ENCODE data around the gene CA14.

The CA14 gene

DNA sequence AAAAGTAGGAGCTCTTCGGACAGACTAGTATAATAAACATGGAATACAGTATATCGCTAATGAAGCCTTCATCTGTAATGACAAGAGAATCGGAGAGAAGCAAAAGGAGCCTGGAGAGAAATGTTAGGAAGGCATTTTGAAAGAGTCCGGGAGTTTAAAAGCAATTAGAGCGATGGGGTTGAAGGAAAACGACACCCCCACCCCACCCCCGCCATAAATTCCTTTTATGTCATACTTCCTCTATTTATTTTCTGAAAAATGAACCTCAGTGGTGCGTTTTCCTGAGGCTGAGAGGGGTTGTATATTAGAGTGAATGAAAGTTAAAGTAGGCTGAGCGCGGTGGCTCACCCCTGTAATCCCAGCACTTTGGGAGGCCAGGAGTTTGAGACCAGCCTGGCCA is 11.9 kb downstream of the CA14 start:
- TF ChIP-seq, protein P1, sequence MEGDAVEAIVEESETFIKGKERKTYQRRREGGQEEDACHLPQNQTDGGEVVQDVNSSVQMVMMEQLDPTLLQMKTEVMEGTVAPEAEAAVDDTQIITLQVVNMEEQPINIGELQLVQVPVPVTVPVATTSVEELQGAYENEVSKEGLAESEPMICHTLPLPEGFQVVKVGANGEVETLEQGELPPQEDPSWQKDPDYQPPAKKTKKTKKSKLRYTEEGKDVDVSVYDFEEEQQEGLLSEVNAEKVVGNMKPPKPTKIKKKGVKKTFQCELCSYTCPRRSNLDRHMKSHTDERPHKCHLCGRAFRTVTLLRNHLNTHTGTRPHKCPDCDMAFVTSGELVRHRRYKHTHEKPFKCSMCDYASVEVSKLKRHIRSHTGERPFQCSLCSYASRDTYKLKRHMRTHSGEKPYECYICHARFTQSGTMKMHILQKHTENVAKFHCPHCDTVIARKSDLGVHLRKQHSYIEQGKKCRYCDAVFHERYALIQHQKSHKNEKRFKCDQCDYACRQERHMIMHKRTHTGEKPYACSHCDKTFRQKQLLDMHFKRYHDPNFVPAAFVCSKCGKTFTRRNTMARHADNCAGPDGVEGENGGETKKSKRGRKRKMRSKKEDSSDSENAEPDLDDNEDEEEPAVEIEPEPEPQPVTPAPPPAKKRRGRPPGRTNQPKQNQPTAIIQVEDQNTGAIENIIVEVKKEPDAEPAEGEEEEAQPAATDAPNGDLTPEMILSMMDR (conservative IDR thresholded peaks at IDR 0.05; ENCODE audit: low read length), result no peak
- peak overlapping the region; percentile 94 for H3K4me3 ChIP-seq (ENCODE audit: low read length)
- DNase-seq (ENCODE audit: low read depth), result no peak

DNA sequence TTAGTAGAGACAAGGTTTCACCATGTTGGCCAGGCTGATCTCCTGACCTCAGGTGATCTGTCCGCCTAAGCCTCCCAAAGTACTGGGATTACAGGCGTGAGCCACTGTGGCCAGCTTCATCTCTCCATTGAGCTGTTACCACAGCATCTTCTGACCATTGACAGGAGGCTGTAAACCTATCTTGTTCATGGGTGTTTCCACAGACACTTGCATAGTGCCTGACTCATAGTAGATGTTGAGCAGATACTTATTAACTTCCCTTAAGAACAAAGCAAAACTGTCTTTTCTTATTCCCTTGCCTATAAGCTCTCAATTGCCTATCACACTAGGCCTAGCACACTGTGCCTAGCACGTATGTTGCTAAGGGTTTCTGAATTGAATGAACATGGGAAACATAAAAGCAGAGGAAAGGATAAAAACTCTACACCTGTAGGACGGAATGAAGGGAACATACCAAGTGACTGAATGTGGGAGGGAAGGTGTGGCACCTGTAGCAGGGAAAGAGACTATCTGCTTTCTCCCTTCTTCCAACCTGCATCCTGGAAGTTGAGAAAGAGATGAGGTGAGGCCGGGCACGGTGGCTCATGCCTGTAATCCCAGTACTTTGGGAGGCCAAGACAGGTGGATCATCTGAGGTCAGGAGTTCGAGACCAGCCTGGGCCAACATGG is 13.9 kb downstream of the CA14 start:
- DNase-seq (ENCODE audit: low read depth), result no peak
- H3K4me3 ChIP-seq (ENCODE audit: low read length), result no peak overlapping the region
- TF ChIP-seq, protein P1 (conservative IDR thresholded peaks at IDR 0.05; ENCODE audit: low read length), result no peak

DNA sequence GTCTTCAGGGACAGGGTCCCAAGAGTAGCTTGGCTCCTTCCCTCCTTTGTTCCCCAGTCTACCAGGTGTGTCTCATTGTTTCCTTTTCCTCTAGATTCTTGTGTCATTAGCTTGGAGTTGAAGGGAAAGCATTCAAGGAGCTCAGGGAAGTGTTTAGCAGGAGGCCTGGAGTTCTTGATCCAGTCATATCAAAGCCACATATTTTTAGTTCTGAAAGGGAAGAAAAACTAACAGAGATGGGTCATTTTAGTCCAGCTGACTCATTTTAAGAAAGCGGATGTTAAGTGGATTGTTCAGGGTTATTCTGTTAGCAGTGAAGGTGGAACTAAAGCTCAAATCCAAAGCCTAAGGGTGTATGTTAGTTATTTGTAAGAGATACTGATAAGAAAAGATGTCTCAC is 15.7 kb downstream of the CA14 start:
- H3K4me3 ChIP-seq (ENCODE audit: low read length), result no peak overlapping the region
- TF ChIP-seq, protein P1 (conservative IDR thresholded peaks at IDR 0.05; ENCODE audit: low read length), result no peak
- no peak for DNase-seq (ENCODE audit: low read depth)

DNA sequence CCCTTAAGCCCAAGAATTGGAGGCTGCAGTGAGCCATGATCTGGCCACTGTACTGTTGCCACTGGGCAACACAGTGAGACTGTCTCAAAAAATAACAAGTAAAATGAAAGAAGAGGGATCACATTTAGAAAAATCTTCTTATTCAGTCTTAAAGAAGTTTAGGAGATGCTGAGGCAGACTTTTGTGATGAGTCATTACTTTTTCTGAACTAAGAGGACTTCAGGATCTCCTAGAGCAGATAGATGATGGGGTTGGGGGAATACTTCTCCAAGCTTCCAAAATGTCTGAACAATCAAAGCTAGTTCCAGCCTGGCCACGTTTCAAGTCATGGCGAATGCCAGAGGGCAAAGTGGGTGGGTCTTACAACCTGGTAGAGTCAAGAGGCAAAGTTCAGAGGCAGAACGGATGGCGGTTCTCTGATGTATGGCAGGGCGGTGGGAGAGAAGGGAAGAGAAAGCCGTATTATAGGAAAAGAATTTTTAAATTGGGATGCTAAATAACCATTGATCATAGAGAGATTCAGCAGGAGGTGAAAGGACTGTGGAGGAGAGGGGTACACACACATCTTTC is 22.6 kb downstream of the CA14 start:
- no peak overlapping the region for H3K4me3 ChIP-seq (ENCODE audit: low read length)
- no peak for DNase-seq (ENCODE audit: low read depth)
- TF ChIP-seq, protein P1 (conservative IDR thresholded peaks at IDR 0.05; ENCODE audit: low read length), result no peak

DNA sequence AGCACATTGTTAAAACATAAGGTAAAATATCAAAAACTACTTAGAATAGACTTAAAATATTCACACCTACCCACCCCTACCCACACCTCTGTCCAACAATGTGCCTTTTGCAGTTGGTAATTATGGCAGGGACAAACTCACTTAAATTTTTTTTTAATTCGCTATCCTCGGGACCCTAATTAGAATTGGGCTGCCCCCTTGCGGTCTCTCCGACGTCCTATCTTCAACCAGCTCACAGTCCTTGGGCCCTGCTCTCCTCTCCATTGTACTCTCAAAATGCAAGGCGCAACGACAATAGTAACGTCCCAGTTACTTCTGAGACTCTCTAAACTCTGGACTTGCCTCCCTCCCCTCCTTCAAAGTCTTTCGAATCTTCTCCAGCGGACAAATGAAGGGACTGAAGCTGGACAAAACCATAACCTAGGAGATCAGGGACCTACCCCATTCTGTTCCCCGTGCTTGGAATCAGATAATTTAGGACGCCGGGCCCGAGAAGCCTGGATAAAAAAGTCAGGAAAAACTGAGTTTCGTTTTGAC is 23.7 kb downstream of the CA14 start:
- TF ChIP-seq, protein P1 (conservative IDR thresholded peaks at IDR 0.05; ENCODE audit: low read length), result peak; percentile 78
- H3K4me3 ChIP-seq (ENCODE audit: low read length), result peak overlapping the region; percentile 82
- peak; percentile 72 for DNase-seq (ENCODE audit: low read depth)

DNA sequence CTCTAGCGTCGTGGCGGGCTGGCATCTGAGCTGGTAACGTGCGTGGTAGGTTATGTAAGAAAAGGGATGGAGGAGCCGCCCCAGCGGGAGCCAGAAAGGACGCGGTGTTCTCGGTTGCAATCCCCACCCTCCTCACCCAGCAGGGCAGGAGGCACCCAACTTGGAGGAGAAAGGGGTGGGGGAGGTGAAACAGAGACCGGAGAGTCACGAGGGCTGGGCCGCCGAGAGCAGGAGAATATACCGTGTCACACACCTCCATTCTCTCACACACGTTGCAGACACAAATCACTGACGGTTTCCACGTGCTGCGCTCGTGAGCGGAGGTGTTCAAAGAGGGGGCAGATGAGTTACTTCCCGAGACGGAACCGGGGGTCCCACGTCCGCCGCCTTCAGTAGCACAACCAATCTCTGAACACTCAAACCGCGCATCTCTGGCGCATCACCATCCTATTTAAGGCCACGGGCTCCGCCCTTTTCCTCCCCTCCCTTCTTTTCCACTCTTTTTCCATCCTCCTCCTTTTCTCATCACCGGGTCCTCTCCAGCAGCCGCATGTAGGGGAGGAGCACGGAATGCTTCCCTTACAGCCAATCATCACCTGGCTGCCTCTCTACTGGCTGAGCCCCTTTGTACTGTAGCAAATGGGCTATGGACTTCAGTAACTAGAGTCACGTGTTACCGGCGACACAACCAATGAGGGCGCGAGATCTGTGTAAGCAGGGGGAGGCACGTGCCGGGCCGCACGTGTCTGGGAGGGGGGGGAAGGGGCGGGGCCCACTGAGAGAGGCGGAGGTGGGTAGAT is 24.4 kb downstream of the CA14 start, which contains the start of gene CIART:
Gene CIART (plus strand): TSS at position 797 of the 800 bp plus-strand sequence. CDS start 714 bp downstream, outside the sequence.
- peak; percentile 100 for DNase-seq (ENCODE audit: low read depth)
- peak within 1 kb of the TSS; percentile 82 for H3K4me3 ChIP-seq (ENCODE audit: low read length)

More for the DNA sequence above, 24.4 kb downstream of the CA14 start, which contains the start of gene CIART:
- TF ChIP-seq, protein P1 (conservative IDR thresholded peaks at IDR 0.05; ENCODE audit: low read length), result no peak

All from AG10803 (cell line).